HG03108 (cell line): ENCODE data around the gene ARHGEF1.
"Not testable (repeated sequence)": the region's sequence is repeated elsewhere in the genome, so short reads cannot be mapped to it uniquely, and the experiment has no call there.

Experiments used
- ATAC-seq: cut with Tn5 transposase; IDR thresholded peaks from one replicate; pipeline ENCODE4 v1.9.1; 2021; ENCODE audit warnings: moderate library complexity; ENCODE audit not compliant: unreplicated experiment

Gene ARHGEF1

DNA sequence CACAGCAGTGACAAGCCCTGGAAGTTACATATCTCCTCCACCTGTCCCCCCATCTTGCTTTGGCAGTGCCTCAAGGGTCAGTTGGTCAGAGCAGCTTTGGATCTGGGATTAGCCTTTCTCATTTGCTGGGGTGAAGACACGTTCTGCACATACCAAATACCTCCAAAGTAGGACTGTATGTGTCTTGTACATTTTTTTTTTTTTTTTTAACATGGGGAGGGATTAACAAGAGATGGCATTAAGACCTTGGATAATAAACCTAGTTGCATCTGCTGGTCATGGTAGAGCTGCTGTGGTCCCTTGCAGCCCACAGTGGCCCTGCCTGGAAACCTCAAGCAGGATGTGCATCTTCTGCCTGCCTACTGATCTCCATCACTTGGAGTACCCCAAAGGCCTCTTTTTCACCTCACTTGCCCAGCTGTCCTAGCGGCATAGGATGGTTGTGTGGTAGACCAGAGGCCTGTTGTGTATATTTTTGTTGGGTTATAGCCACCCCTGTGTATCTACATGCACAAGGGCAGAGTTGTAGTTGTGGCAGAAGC is 20.5 kb upstream of the ARHGEF1 start:
- ATAC-seq, result no peak

DNA sequence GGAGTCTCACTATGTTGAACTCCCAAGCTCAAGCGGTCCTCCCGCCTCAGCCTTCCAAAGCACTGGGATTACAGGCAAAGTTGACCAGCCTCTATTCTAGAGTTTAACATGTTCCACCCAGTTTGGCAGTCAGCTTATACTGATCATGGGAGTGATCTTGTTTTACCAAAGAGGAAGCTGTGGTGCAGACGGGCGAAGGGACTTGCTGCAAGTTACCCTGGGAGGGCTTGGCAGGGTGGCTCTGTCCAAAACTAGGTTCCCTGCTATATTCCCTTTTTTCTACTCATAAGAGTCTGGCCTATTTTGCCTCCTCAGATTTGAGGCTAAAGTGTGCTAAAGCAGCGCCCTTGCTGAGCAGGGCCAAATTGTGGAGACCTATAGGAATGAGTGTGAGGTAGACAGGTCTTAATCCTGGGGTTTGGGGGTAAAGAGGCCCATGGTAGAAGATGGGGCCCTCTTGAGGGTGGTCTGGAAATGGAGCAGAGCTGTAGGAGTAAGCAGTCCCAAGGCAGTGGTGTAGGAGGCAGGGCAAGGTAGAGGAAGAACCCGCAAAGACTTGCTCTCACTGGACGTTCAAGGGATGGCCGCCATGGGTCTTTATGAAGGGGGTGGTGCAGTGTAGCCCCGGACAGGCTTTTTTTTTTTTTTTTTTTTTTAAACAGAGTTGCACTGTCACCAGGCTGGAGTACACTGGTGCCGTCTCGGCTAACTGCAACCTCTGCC is 19.6 kb upstream of the ARHGEF1 start:
- ATAC-seq, result no peak

DNA sequence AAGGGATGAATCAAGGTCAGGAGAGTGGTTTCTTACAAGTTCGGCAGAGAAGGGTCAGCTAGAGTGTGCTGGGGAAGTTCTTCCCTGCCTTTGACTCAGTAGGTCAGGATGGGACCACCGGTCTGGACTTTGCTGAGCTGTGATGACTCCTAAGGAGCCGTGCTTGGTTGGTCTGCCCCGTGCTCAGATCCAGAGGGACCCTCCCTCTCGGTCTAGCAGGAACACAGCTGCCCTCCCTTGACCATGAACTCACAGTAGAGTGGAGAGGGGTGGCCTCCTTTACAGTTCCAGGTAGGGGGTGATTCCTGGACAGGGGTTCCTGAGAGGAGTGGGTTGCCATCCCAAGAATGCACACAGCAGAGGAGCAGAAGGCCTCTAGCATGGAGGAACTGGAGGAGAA is 18.6 kb upstream of the ARHGEF1 start:
- ATAC-seq, result no peak

DNA sequence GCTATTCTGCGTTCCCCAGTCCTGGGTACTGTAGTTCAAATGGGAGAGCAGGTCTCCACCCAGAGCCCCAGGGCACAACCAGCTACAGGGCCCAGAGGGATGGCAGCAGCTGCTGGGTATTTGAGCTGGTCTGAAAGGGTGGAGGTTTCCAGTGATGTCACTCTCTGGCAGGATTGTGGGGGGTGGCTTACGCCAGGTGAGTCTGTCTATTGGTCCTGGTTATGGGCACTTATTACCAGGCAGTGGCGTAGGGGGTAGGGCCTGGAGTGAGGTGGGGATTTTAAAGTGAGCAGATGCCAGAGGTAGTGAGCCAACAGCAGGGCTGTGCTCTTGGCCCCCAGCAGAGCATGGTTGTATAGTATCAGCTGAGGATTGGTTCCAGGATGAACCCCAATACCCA is 16.7 kb upstream of the ARHGEF1 start:
- no peak for ATAC-seq

DNA sequence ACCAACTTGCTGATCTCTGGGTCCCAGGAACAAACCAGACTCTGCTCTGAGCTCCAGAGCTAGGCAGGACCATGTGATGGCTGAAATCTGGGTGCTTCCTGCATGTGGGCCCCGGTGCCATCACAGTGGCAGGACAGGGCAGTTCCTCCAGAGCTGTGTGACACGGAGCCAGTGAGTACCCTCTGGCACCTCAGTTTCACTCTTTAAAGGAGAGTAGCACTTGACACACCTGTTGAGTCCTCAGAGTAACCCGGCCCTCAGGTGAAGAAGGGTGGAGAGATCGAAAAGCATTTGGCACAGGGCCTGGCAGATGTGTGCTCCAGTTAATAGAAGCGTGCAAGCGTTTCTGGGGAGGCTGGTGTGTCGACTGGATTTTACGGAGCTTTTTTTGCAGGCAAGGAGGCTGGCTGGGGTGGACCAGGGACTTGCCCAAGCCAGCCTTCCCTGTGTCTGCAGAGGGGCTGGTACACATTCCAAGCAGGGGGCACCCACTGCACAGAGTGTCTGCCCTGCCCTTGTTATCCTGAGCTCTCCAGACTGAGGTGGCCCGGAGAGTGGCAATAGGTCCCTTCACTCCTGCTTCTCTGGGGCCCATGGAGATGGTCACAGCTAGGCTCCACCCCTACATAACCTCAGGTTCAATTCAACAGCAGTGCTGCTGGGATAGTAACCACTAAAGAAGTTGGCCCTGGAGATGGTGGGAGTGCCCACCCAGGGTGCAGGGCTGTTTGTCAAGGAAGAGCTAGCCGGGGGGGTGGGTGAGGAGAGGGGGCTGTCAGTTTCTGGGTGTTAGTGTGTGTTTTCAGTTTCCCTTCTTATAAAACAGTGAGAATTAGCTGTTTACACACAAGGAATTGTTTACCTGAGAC is 14.6 kb upstream of the ARHGEF1 start:
- no peak for ATAC-seq

DNA sequence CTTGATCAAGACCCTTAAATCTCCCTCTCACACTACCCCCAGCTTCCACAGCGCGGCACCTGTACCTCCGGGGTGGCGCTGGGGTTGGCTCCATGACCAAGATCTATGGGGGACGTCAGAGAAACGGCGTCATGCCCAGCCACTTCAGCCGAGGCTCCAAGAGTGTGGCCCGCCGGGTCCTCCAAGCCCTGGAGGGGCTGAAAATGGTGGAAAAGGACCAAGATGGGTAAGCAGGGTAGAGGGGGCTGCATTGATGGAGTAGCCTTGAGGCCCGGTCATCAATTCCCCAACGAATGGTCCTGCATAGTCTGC is 14.0 kb upstream of the ARHGEF1 start:
- no peak for ATAC-seq

DNA sequence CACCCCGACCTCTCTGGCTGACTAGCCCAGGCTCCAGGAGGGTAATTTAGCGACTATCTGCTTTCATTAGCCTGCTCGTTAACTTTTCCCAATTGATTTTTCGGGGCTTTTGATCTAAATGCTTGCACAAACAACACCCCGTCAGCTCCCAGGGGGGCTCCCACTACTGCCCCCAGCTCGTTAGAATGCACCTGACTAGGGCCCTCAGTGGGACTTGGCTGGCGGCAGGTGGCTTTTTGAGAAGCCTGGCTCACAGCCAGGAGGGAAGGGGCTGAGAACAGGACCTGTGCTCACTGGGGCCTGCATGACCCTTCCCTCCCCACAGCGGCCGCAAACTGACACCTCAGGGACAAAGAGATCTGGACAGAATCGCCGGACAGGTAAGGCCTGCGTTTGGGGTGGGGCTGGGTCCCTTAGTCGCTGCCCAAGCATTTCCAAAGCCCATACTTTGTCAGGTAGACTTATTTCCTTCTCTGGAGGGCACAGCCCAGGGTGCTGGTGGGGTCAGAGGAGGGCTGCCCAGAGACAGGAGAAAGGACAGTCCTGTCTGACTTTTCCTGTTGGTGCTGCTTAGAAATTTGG is 13.5 kb upstream of the ARHGEF1 start:
- ATAC-seq, result no peak

DNA sequence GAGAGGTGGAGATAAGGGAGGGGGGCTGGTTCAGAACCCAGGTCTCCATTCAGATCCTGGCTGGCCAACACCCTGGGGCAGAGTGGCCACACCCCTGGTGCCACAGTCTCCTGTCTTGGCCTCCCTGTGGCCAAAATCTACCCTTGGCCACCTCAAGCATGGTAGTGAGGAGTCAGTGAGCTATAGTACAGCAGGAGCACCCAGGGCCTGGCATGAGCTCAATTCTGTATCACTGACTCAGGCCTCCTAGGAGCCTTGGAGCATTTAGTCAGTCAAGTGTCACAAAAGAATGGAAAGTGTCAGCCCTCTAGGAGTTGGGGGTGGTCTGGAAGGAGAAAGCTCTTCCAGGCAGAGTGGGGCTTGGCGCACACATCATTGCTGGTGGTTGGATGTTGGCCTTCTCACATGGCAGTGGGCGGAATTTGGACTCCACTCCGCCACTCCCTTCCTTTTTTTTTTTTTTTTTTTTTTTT is 12.5 kb upstream of the ARHGEF1 start:
- ATAC-seq, result no peak

DNA sequence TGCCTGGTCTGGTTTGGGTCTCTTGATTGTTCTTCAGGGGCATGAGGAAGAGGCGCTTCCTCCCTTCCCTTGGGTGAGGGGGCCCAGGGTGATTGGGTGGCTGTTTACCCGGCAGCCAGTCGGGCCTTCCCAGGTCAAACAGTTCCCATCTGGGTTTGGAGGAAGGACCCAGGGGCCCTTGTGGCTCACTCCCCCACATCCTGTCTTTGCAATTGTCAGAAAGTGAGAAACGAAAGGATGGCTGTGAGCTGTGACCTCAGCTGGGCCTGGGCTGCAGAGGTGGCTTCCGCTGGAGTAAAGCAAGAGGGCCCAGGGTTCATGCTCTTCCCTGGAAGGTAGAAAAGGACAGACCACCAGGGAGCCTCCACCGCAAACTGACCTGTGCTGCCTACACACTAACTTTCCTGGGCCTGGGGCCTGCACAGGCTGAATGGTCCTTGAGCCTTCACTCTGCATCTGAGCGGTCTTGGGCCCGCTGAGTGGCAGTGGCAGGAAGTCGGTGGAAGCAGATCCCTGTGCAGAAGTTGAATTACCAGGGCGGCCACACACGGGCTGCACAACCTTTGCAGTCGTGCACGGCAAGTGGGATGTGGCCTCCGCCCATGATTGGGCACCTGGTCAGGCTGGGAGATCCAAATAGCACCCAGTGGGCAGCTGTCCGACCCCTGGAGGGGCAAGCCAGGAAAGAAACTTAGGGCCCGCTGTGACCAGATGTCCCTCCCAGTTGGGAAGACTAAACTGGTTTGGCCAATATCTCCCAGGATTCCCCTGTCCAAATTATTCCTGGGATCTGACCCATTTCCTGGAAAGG is 11.2 kb upstream of the ARHGEF1 start:
- ATAC-seq, result peak; percentile 43

DNA sequence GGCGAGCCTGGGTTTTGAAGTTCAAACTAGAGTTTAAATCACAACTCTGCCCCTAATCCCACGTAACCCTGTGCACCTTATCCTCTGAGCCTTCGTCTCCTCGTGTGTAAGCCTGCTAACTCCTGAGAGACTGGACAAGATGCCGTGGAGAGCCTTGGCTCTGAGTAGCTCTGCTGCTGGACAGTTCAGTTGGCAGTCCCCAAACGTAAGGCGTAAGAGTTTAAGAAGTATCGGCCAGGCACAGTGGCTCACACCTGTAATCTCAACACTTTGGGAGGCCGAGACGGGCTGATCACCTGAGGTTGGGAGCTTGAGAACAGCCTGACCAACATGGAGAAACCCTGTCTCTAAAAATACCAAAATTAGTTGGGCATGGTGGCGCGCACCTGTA is 10.6 kb upstream of the ARHGEF1 start:
- ATAC-seq, result no peak

DNA sequence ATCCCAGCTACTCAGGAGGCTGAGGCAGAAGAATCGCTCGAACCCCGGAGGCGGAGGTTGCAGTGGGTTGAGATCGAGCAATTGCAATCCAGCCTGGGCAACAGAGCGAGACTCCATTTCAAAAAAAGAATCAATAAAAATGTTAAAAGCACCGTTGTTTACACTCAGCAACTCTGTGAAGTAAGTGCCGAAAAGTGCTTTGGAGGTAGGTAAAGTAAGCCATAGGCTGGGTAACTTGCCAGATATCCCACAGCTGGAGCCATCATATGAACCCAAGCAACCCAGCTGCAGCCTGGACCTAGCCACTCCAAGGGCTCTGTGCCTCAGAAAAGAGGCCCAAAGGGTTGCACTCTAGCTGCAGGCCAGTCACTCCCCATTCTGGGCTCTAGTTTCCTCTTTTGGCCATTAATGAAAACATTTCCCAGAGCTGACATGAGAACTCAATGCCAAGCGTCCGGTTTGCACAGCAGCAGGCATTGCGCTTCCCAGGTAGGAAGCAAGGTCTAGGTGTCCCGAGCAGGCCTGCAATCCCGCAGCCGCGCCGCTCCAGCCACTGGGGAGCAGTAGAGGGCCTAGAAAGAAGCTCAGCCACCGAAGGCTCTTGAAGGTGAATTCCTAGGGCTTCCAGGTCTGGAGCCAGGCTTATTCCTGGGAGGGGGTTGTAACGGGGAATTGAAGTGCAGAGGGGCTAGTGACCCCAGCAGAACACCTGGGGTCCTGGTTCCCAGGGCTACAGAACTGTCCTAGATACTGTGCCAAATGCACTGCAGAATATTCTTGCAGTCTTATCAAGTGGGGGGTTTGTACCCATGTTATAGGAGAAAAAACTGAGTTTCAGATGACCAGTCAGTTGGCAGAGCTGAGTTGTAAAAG is 10.0 kb upstream of the ARHGEF1 start:
- no peak for ATAC-seq

DNA sequence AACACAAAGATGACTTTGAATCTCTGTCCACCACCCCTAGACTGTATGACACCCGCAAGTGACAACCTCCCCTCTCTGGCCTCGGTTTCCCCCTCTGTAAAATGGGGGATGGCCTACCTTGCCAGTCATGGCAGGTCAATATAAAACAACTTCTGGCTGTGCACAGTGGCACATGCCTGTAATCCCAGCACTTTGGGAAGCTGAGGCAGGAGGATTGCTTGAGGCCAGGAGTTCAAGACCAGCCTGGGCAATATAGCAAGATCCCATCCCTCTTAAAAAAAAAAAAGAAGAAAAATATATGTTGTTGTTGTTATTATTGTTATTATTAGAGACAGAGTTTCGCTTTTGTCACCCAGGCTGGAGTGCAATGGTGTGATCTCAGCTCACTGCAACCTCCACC is 7.0 kb upstream of the ARHGEF1 start:
- not testable (repeated sequence) for ATAC-seq

DNA sequence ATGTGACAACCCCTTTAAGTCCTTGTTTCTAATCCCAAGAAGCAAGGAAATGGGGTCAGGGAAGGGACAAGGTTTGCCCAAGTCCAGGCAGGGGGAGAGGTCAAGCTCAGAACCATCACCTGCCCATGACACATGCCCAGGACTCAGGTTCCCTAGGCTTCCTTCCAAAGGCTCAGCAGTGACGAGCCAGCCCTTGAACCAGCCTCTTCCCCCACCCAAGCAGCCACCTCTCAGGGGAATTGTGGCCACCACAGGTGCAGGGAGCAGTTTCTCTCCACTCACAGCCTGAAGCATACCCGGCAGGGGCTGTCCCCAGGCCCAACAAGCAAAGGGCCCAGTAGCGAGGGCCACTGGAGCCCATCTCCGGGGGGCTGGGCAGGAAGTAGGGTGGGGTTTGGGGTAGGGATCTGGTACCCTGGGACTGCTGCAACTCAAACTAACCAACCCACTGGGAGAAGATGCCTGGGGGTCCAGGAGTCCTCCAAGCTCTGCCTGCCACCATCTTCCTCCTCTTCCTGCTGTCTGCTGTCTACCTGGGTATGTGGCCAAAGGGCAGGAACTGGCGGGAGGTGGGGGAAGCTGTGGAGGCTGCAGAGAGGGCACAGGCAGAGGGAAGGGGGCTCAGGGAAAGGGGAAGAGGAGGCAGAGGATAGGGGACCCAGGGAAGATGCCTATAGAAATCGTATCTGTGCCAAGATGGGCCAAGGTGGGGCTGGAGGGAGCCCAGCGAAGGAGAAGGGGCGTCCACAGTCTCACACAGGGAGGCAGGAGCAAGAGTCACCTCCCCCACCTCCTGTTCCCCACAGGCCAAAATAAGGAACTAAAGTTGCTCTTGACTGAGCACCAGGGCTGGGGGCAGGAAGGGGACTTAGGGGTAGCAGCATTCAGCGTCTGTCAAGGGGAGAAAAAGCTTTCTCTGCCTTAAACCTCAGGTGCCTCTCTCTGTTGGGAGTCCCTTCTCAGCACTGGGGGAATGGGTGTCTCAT is 5.8 kb upstream of the ARHGEF1 start, which contains the start of gene CD79A:
Gene CD79A, plus strand, starts transcription at position 433 of the 986 bp plus-strand sequence. Its CDS starts 26 bp downstream, at position 459.
- ATAC-seq, result peak; percentile 63

DNA sequence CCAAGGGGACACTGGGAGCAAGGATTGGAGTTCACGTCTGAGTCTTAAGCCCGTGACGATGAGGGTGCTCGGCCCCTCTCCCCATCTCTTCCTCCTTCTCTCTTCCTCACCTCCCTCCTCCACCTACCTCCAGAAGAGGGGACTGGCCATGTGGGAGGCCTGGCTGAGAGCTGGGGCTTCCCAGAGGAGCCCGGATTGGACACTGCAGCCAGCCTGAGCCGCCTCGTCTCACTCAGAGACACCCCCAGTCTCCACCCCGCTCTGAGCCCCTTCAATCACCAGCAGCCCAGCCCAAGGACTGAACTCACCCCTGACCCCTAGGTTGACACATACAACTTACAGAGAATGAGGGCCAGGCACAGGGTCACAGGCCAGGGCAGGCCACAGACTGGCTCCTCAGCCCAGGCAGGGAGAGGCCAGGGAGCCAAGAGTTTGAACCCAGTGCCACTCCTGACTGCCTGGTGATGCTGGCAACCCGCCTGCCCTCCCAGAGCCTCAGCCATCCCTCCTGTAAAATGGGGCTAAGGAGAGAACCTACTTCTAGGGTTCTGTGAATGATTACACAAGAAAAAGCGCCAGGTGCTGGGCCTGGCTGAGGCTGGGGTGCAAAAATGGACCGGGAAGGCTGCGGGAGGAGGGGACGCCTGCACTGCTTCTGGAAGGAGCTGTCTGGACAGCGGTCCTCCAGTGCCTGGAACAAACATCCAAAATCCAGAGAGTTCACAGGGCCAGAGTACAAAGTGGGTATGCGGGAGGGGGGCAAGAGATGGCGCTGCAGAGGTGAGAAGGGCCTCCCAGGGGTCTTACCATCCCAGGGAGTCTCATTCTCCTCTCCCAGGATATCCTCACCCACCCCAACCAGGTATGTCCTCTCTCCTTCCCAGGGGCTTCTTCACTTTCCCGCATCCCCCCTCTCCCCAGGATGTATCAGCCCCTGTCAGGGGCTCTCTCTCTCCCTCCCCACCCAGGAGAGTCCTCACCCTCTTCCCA is 4.8 kb upstream of the ARHGEF1 start:
- no peak for ATAC-seq

DNA sequence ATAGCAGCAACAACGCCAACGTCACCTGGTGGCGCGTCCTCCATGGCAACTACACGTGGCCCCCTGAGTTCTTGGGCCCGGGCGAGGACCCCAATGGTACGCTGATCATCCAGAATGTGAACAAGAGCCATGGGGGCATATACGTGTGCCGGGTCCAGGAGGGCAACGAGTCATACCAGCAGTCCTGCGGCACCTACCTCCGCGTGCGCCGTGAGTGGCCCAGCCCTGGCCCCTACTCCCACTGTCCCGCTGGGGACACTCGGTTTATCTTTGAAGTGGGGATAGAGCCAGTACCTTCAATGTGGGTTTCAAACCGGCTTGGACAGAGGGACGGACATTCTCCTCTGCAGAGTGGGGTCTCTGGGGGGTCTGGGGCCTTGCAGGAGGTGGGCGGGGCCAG is 3.9 kb upstream of the ARHGEF1 start:
- no peak for ATAC-seq

DNA sequence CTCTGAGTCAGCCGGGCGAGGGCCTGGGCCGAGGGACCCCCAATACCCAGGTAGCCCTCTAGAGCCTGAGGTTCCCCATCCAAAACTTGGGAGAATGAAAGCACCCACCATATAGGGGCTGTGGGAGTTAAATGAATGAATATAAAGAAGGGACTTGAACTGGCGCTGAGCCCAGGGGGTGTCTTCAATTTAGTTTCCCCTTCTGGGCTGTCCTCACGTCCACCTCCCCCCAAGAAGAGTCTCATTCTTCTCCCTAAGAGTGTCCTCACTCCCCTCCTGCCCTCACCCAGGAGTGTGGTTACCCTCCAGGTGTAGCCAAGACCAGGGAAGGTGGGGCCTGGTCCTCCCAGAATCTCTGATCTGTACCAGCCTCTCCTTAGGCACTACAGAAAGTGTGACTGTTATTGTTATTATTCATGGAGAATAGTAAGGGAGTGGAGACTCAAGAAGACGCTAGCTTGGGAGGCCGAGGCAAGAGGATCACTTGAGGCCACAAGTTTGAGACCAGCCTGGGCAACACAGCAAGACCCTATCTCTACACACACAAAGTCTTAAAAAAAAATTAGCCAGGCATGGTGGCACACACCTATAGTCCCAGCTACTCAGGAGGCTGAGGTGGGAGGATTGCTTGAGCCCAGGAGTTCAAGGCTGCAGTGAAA is 3.2 kb upstream of the ARHGEF1 start:
- no peak for ATAC-seq

DNA sequence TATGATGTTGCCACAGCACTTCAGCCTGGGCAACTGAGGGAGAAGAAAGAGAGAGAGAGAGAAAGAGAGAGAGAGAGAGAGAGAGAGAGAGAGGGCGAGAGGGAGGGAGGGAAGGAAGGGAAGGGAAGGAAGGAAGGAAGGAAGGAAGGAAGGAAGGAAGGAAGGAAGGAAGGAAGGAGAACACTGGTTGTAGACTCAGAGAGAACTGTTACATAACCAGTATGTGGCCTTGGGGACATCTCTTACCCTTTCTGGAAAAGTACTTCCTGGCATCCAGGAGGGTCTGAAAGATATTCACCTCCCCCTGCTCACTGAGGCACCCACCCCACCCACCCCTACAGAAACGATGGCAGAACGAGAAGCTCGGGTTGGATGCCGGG is 2.7 kb upstream of the ARHGEF1 start:
- no peak for ATAC-seq
